Measurements from ENCODE around the gene PLD2.

Gene PLD2

GRCh38 chr17:4806777-4807604 lies at the start of gene PLD2:
PLD2 (plus strand) TSS chr17:4807152; CDS start chr17:4807773, 621 bp downstream.
- DNase-seq (ENCODE audit: low spot score): peak; percentile 98

GRCh38 chr17:4759776-4760236 lies 47.1 kb upstream of the PLD2 start:
- DNase-seq (ENCODE audit: low spot score): no peak

DNA sequence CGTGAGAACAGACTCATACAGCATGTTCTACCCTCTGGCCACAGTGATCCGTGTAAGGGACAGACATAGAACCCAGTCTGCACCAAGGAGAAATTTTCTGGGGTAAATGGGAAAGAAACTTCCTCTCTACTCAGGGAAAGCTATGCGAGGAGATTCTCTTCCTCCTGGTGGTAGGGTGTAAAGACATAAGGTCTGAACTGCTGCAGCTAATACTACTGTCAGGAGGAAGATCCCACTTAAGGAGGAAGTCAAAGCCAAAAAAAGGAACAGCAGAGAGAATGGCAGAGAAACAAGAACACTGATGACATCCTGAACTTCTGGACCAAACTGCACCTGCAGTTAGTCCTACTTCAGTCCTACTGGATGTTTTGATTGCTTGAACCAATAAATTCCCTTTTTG lies 42.4 kb upstream of the PLD2 start:
- DNase-seq (ENCODE audit: low spot score): no peak

DNA sequence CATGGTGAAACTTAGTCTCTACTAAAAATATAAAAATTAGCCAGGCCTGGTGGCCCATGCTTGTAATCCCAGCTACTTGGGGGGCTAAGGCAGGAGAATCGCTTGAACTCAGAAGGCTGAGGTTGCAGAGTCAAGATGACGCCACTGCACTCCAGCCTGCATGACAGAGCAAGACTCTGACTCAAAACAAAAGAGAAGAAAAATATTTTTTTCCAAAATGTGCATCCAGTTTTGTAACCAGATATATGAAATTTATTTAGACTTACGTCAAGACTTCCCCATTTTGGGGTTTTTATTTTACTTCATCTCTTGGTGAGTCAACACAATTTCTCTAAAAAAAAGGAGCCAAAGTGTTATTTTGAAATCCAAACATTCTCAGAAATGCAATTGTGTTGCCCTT lies 40.8 kb upstream of the PLD2 start:
- DNase-seq (ENCODE audit: low spot score): no peak

DNA sequence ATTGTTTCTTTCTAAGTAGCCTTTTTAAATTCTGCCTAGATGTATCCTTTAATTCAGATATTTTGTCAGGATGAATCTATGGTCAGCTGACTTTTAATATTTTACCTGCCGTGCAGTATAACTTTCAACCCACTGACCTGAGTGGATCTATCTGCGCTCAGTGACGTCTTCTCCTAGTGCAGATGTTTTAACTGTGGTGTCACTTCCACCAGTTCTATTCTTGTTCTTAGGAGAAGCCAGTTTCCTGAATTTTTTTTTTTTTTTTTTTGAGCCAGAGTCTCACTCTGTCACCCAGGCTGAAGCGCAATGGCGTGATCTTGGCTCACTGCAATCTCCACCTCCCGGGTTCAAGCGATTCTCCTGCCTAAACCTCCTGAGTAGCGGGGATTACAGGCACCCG lies 40.2 kb upstream of the PLD2 start:
- no peak for DNase-seq (ENCODE audit: low spot score)

DNA sequence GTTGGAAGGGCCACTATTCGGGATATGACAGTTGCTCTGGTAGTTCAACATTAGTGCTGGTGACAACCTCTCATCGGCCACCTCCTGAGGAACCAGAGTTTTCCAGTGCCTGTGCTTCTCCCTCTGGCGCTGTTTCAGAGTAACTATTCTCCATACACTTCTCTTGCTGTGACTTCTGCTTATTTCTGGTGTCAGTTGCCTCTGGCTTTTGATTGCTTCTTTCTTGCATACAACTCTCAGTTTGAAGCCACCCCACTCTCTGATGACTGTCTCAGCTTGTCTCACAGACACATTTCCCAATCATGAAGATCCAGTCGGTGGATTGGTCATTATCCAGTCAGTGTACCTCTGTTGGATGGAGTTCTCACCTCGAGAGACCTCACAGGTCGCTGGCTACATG lies 38.7 kb upstream of the PLD2 start:
- no peak for DNase-seq (ENCODE audit: low spot score)

DNA sequence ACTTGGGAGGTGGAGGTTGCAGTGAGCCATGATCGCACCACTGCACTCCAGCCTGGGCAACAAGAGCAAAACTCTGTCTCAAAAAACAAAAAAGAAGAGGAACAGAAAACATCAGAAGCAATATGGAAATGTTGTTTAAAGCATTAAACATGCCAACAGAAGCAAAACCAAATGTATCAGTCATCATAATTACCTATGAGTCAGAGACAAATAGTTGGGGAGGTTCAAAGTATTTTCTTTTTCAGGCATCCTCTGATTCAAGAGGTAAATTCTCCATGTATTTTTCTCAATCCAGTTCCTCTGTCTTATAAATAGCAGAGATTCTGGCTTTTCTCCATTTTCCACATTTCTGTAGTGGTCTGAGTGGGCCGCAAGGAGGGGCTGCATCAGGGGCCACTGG lies 37.3 kb upstream of the PLD2 start:
- DNase-seq (ENCODE audit: low spot score): peak; percentile 64

DNA sequence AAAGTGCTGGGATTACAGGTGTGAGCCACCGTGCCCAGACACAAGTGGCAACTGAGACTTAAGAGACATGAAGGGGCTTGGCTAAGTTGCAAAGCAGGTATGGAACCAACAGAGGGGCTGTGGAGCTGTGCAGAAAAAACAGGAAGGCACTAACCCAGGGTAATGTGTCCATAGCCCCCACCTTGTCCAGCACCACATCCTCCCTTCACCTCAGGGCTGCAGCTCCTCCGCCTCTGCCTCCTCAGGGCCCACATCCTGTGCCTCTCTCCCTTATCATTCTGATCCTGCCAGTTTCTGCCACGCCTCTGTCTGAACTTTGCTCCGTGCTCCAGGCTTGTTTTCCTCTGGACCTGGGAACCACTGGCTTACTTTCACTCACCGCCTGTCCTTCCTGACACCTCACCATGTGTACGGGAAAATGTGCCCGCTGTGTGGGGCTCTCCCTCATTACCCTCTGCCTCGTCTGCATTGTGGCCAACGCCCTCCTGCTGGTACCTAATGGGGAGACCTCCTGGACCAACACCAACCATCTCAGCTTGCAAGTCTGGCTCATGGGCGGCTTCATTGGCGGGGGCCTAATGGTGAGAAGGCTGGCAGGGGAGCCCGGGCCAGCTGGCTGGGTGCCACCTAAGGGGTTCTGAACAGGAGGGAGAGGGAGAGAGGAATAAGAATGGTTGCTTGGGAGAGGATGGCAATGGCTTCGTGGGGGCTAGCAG lies 35.3 kb upstream of the PLD2 start, which contains the start of gene TM4SF5:
Gene TM4SF5 (plus strand): TSS at position 368 of the 716 bp plus-strand sequence. CDS start 37 bp downstream, at position 405.
- DNase-seq (ENCODE audit: low spot score): no peak

DNA sequence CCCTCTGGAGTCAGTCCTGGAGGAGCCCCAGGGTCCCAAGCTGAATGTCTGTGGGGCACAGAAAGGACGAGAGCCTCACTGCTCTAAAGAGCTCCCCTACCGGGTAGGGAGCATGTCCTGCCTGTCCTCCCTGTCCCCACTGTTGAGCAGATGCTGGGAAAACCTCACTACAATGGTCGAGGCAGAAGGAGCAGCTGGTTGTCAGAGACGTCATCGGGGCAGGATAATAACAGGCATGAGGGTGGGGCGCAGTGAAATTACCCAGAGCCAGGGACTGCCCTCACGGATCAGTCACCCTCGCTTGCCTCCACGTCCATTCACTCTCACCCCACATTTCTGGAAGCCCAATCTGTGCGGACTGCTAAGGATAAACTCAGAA lies 34.7 kb upstream of the PLD2 start:
- DNase-seq (ENCODE audit: low spot score): no peak

DNA sequence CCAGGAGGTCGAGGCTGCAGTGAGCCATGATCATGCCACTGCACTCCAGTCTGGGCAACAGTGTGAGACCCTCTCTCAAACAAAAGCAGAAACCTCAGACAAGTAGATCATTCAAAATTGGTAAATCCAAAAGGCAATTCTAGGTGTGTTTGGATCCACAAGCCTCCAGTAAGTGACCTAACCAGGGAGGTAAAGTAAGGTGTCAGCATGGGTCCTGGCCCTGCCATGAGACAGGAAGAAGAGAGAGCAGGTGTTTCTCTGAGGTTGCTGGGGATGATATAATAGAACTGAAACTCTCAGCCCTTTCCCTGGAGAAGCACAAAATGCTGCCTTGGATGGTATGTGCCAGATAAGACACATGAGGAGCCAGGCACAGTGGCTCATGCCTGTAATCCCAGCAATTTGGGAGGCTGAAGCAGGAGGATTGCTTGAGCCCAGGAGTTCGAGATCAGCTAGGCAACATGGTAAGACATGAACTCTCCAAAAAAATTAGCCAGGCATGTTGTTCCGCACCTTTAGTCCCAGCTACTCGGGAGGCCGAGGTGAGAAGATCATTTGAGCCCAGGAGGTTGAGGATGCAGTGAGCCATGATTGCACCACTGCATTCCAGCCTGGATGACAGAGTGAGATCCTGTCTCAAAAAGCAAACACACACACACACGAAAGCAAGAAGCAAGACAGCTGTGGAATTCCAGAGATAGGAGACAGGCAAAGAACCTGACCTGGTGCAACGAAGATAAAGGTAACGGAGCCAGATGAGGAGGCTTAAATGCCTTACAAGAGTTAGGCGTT lies 28.8 kb upstream of the PLD2 start:
- DNase-seq (ENCODE audit: low spot score): no peak

DNA sequence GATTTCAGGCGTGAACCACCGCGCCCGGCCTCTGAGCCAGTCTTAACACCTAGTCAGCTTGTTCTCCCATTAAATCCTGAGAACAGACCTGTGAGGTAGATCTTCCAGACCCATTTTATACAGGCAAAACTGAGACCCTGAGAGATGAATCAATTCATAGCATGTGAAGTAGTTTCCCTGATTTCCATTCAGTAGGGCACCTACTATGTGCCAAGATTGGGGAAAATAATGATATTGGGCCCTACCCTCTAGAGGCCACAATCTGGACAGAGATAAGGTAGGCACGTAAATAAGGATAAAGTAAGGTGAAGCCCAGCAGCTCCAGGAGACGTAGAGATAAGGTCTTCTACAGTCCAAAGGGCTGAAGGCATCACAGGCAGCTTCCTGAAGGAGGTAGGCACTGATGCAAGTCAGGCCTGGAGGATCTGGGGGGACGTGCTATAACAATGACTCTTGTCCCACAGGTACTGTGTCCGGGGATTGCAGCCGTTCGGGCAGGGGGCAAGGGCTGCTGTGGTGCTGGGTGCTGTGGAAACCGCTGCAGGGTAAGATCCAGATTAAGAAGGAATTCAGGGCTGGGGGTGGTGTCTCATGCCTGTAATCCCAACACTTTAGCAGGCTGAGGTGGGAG lies 26.5 kb upstream of the PLD2 start:
- DNase-seq (ENCODE audit: low spot score): no peak

DNA sequence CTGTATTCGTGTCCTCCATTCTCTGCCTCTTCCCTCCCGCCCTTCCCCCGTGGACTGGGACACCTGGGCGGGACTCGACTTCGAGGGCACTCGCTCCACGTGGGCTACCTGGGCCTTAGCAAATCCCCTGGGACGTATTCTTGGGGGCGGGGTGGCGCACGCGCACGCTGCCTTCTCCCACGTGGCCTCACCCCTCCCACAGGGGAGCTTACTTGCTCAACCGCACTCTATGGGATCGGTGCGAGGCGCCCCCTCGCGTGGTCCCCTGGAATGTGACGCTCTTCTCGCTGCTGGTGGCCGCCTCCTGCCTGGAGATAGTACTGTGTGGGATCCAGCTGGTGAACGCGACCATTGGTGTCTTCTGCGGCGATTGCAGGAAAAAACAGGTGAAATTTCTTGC lies 24.3 kb upstream of the PLD2 start:
- no peak for DNase-seq (ENCODE audit: low spot score)

GRCh38 chr17:4785311-4786105 lies 21.4 kb upstream of the PLD2 start:
- DNase-seq (ENCODE audit: low spot score): no peak

GRCh38 chr17:4786106-4786511 lies 20.8 kb upstream of the PLD2 start, which contains the start of gene VMO1:
VMO1 (minus strand) TSS chr17:4786364; CDS start chr17:4786352, 12 bp downstream.
- peak; percentile 39 for DNase-seq (ENCODE audit: low spot score)

- DNase-seq (ENCODE audit: low spot score): no peak
Observed at GRCh38 chr17:4786516-4786915, 20.4 kb upstream of the PLD2 start.

- no peak for DNase-seq (ENCODE audit: low spot score)
Observed at GRCh38 chr17:4788159-4788806, 18.7 kb upstream of the PLD2 start.

GRCh38 chr17:4788807-4789700 lies 17.9 kb upstream of the PLD2 start, which contains the start of gene GLTPD2:
GLTPD2 (plus strand) TSS chr17:4788964; CDS start chr17:4789012, 48 bp downstream.
- no peak for DNase-seq (ENCODE audit: low spot score)

DNA sequence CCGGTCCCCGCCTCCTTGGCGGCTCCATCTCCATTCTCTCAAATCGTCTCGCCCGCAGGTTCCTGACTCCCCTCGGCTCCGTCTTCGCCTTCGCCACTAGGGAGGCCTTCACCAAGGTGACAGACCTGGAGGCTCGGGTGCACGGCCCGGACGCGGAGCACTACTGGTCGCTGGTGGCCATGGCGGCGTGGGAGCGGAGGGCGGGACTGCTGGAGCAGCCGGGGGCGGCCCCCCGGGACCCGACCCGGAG lies 17.3 kb upstream of the PLD2 start:
- DNase-seq (ENCODE audit: low spot score): no peak

GRCh38 chr17:4789951-4790704 lies 16.8 kb upstream of the PLD2 start:
- peak; percentile 93 for DNase-seq (ENCODE audit: low spot score)
